Stimulated activated CD4-positive, alpha-beta T cell treated with anti-CD3 and anti-CD28 coated beads, Interleukin-1b, Interleukin-23, amount 100 ng/mL, for 24 hours (primary cell): ENCODE data around the gene CRHR1.

ENCODE experiments used
- DNase-seq, 4 experiments: peaks; one replicate each; pipeline ENCODE4 v3.0.0-alpha.2; 2020; ENCODE audit warnings: low read depth in 4 of 4, low spot score in 1 of 4

Gene CRHR1

DNA sequence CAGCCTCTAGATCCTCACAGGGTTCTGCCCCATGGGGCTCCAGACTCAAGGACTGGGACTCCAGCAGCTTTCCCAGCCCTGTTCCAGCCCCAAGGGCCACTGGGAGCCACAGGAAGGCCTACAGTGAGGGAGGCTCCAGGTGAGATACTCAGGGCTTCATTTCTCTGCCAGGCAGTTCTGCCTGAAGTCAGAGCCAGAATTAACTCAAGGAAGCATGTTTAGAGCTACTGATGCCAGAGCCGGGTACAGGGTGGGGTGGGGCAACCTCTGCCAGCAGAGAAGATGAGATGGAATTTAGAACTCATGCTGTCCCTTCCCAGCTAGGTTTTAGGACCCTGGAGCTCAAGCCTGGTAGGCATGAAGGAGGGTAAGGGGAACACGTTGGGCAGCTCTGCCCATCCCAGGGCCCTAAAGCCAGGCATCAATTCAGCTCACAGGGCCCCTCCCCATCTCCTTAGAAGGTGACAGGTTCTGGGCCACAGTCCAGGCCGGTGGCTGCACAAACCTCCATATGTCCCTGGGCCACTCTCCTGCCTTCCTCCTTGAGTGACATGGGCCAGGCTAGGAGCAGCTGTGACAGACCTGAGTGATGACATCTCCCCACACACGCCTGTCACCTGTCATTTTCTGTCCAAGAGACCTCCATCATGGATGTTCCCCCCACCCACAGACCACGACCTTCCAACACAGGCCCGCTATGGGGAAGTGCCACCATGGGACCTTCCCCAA is 36.1 kb downstream of the CRHR1 start:
- no peak for DNase-seq

DNA sequence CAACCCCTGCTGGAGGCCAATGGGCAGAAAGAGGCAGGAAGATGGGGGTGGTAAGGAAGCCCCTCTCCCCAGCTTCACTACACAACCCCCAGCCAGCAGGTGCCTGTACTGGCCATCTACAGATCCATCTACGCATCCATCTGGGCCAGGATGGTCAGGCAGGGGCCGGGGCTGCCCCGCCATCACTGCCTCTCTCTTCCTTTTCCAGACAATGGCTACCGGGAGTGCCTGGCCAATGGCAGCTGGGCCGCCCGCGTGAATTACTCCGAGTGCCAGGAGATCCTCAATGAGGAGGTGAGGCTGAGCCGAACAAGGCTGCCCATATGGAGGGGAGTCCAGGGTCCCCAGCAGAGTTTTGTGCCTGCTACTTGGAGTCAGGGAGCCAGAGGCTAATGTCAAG is 37.0 kb downstream of the CRHR1 start:
- no peak for DNase-seq

DNA sequence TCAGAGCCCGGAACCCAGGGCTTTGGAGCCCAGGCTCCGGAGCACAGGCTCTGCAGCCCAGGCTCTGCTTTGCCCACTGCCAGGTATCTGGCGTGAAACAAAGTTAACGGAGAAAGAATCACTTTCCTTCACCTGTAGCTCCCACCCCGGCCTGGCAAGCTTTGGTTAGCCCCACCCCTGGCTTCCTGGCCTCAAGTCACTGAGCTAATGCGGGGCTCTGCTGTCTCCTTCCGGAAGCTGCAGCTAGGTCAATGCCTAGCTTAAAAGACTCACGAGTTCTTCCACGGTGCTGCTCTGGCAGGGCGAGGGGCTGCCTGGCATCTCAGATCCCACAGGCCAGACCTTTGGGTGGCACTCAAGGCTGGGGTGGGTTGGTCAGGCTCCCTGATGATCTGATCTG is 39.5 kb downstream of the CRHR1 start:
- no peak for DNase-seq

DNA sequence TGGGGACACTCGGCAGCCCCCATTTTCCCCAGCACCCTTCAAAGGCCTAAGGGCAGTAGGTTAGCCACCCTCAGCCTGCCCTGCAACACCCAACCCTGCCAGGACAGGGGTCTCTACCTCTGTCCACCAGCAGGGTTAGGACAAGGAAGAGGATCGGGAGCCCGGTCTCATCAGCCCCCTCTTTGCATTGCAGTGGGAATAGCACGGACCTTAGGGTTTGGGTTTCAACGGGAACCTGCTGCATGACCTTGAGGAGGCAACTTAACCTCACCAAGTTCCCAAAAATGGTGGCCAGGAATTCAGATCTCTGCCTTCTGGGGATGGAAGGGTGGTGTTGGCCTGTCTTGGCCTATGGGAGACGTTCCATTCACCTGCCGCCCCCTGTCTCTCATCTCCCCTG is 40.4 kb downstream of the CRHR1 start:
- no peak for DNase-seq

DNA sequence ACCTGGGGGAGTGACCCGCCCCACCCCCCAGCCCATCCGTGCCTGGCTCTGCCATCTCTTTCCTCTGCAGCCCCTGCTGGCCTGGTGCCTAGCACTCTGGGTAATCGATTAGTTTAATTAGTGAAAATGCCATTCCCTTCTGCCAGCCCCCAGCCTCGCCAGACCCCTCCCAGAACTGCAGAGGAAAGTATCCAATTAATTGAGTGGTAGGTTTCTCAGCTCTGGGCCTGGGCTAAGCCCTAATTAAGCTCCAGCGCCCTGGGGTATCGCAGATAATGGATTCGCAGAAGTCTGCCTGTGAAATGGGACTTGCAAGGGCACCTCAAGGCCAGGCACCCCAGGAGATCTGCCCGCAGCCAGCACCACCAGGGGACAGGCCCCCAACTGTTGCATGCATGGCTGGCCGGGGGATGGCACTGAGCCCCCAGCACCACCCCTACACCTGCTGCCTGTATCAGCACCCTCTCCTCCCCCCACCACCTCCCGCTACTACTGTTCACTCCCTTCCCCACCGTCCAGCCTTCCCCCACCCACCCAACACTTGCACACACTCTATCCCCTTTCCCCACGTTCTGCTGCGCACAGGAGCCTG is 40.9 kb downstream of the CRHR1 start:
- no peak for DNase-seq

DNA sequence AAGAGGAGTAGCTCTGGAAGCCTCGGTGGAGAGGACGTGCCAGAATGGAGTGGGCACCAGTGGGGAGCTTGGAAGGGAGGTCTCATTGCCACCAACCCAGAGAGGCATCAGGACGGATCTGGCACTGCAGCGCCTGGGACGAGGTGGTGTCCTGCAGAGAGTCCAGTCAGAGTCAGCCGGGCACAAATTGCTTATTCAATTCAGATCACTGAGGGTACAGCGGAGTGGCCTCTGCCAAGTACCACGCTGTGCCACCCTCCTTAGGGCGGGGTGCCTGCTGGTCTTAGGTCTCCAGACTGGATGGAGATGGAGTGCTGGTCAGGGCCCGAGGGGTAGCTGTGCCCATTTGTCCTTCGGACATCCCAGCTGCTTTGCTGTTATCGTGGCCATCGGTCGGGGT is 41.7 kb downstream of the CRHR1 start:
- no peak for DNase-seq

DNA sequence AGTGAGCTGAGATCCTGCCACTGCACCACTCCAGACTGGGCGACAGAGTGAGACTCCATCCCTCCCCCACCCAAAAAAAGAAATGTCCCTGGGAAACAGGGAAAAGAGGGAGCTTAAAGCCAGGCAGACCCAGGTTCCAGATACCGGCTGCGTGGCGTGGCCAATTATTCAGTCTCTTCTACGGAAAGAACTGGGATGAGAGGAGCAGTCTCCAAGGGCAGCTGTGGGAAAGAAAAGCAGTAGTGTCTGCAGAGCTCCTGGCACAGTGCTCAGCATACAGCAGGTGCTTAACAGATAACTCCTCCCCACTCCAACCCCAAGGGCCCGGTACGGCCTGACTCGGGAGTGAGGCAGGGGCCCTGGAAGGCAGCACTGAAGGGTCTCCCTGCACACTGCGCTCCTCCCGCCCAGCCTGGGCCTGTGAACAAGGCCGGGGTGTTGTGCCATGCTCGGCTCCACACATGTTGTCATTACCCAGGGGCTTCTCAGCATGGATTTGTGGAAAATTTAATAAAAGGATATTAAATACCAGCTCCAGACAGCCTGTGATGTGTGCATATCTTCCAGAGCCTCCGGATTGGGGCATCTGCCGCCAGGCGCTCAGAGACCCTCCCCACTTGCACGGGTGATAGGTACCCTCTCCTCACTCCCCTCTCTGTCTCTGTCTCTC is 42.9 kb downstream of the CRHR1 start:
- DNase-seq: no peak

DNA sequence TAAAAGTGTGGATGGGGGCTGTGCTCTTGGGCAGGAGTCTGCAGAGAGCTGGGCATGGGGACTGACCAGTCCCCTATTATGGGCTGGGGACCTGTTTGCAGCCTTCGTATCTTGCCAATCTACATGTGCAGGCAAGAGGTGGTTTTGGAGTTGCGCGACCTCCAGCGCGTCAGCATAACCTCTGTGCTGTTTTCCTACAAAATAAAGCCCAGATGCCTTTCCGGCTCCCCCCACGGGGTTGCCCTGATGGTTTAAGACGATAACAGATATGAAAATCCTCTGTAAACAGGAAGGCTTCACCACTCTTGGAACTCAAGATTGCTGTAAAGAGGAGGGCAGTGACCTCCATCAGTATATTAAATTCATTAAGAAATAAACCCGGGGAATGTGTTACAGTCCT is 44.1 kb downstream of the CRHR1 start:
- DNase-seq: no peak

DNA sequence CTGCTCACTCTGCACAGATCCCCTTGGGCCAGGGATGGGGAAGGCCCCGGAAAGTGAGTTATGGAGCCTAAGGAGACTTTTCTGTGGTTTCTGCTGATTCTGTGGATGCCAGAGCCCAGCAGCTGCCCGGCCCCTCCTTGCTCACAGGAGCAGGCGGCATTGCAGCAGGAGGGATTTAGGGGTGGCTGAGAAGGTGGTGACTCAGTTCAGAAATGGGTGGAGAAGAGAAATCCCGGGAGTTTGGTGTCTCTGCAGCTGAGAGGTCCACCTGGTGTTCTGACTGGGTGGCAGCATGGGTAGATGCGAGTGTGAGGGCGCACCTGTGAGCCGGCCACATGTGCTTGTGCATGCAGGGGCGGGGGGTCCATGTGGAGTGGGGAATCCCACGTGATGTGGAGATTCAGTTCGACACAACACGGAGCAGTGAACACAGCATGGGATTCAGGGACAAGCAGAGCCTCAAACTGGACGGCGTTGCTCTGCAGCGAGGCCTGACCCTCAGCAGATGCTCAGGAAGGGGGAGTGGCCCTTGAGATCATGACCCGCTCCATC is 44.5 kb downstream of the CRHR1 start:
- no peak for DNase-seq

DNA sequence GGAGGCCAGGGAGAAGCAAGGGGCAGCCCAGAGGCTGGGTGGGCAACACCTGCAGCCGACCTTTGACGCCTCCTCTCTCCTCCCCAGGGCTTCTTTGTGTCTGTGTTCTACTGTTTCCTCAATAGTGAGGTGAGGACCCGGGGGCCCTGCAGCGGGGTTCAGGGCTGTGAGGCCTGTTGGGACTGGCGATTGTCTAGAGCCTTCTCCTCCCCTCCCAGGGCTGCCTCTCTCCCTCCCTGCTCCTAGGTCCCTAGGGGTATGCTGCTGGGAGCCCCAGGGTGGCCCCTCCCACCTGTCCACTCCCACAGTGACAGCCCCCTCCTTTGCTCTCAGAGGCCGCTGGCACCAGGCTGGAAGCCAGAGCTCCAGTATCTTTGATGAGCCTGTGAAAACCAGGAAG is 49.8 kb downstream of the CRHR1 start:
- DNase-seq: no peak

DNA sequence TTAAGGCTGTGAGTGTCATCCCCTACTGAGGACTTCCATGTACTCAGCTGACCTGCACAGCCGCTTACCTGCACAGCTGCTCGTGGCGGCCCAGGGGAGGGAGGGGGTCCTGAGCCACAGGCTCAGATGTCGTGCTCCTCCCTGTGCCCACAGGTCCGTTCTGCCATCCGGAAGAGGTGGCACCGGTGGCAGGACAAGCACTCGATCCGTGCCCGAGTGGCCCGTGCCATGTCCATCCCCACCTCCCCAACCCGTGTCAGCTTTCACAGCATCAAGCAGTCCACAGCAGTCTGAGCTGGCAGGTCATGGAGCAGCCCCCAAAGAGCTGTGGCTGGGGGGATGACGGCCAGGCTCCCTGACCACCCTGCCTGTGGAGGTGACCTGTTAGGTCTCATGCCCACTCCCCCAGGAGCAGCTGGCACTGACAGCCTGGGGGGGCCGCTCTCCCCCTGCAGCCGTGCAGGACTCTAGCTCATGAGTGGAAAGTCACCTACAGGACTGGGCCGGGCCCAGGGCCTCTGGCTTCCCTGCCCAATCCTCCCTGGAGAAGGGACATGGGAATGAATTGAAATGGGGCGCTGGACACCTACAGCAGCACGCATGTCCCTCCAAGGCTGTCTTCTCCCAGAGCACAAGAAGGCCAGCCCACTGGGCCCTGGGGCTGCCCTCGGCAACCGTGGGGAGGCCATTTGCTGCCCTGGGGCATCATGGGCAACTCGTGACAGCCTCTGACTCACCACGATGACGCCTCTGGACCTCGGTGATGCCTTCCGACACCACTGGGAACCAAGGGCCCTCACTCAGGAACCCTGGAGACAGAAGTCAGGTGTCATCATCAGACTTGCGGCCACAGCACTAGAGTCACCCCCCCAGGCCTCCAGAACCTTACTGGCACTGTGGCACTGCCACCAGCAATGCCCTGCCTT is 50.6 kb downstream of the CRHR1 start:
- no peak for DNase-seq

DNA sequence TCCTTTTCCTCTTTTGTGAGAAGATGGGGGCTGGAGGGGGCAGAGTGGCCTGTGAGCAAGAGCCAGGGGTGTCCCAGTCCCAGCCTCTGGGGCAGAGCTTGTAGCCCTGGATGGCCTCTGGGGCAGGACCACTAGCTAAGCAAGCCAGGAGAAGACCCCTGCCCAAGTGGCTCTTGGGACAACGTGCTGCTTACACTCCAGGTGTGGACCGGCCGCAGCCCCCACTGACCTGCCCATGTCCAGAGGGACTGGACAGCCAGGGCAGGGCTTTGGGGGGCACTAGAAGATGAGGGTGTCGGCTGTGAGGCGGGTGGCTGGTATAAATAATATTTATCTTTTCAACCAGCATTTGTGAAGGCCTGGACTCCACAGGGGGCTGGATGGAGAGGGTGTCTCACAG is 51.4 kb downstream of the CRHR1 start:
- DNase-seq: no peak

DNA sequence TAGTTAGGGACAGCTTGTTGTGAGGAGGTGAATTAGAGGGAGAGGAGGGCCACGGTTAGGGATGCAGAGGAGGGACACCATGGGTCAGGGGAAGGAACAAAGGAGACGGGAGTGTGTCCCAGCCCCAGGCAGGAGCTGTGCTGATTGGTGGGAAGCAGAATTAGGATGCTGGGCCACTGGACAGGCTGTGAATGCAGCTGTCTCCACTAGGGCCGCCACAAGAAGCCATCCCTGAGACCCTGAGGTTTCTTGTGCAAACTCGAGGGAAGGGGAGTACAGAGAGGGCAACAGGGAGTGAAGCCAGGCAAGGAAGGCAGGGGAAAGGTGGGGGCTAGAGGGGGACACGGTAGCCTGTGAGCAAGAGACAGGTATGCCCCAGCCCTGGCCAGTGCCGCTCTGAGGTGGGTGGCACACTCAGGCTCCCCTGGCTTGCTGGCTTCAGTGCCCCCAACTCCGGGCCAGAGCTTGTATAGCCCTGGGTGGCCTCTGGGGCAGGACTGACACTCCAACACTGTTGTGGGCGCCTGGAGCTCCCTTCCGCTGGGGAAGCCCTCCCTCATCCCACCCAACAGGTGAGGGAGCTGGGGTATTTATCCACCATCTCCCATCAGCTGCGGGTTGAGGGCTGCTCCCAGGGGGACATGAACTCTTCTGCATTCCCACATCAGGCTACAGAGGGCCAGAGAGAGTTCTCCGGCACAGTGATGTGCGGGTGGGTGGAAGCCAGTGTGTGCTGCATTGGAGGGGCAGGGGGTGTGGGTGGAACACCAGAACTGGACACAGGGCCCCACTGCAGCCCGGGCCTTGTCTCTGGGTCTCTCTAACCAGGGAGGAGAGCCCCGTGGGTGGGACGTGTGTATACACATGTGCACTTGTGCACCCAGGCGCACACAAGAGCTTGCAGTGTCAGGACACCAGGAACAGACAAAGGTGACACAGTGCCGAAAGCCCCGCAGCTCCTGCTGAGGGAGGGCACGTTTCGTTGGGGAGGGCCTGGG is 52.2 kb downstream of the CRHR1 start:
- DNase-seq: no peak

DNA sequence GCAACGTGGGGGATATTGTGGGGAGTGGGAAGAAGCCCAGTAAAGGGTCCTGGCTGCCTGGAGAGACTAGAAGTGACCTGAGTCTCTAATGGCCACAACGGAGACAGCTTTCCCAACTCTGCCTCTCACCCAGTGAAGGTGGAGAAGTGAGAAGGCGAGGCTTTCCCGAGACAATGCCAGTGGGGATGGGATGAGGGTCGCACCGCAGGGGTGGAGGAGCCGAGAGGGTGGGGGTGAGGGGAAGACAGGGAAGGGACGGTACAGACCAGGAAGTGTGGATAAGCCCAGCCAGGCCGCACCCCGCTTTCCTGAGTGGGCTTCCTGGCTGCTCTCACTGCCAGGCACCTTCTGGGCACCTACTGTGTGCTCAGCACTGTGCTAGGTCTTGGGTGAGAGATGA is 53.1 kb downstream of the CRHR1 start:
- DNase-seq: no peak

DNA sequence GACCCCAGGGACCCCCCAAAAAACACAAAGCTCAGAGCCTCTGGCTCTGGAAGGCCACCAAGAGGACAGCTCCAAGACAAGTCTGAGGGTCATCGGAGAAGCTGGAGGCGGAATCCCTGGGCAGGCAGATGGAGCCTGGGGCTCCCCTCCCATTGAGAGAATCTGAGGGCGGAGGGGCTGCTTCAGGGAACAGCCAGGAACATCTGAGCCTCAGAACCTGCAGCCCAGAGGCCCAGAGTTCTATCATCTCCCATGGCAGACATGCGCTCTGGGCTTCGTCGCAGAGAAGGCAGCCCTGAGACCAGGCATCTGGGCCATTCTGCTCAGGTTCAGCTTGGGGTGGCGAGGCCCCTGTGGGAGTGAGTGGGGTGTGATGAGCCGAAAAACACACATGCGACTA is 53.5 kb downstream of the CRHR1 start:
- no peak for DNase-seq

DNA sequence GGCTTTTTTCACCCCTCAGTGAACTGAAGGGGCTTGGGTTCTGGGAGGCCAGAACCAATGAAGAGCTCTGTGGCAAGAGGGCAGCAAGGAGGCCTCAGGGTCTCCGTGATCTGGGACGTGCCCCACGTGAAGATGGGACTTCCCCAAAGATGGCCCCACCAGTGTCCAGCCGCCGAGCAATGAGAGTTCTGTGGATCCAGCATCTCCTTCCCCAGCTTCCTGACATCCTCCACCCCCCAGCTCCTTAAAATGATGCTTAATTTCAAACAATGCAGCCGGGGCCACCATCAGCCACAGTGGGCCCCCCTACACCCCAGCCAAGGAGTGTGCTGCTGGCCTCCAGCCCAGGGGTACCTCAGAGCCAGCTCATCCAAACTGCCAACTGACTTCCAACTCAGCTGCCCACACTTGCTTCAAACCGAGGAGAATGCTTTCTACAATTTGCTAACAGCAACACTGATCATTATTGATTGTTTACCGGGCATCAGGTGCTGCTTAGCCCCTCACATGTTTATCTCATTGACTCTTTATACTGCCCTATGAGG is 54.7 kb downstream of the CRHR1 start:
- no peak for DNase-seq

DNA sequence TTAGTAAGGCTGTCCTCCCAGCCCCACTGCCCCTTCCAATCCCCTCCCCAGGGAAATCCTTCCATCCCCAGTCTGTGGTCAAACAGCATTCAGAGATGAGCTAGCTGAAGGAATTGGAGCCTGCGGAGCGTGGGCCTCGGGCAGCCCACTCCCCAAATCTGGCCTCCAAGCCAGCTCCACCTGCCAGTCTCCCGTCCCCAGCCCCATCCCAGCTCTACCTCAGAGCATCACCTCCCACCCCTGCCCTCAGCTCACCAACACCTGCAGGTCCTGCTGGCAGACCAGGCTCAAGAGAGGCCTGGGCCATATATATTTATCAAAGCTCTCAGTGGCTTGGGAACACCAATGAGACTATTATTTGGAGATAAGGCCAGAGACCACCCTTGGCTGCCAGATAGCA is 55.3 kb downstream of the CRHR1 start:
- no peak for DNase-seq

DNA sequence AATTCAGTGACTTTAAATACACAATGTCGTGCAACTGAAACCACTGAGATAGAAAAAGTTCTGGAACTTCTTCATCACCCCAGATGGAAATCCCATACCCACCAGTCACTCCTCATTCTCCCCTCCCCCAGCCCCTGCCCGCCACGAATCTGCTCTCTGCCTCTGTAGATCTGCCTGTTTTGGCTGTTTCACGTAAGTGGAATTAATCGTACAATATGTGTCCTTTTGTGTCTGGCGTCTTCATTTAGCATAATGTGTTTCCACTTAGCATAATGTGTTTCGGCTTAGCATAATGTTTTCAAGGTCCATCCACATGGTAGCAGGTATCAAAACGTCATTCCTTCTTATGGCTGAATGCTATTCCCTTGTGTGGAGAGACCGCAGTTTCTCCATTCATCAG is 57.1 kb downstream of the CRHR1 start:
- DNase-seq: no peak

DNA sequence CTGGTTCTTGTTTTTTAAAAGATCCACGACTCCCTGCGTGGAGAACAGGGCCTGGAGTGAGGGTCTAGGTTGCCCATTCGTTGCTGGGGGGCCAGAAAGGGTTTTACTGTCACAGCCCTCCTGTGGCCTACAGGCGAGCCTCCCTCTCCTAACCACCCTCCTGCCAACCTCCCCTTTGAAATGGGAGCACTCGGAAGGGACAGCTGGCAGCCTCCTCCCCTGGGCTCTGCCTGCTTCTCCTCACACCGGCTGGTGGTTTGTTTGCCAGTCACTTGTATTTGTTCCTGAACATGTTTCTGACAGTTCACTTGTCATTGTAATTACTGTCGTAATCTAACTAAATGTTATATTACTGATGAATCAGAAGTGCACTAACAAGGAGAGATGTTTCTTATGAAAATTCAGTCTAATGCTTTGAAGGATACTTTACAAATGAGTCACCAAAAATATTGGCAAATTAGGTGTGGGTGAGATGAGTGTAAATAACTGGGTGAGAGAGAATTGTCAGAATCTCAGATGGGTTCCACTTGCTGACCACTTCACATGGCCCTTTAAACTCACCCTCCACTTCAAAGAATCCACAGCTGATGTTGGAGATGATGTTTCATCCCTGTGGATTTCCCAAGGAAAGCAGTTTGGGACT is 57.9 kb downstream of the CRHR1 start:
- no peak for DNase-seq
